Measurements from ENCODE around the gene GPR31. TPM values are rescaled to one million over a fixed set of nuclear protein-coding genes. Genes with fewer than 3 reads are reported as not detected.
"Not testable (repeated sequence)": the region's sequence is repeated elsewhere in the genome, so short reads cannot be mapped to it uniquely, and the experiment has no call there.

GPR31 gene
- polyA plus RNA-seq, 1 of the 3 experiments (the other 2 are of a cell fraction), result not detected

- H3K79me2 ChIP-seq (ENCODE audit: insufficient read depth); CTCF ChIA-PET; DNase-seq: not testable (repeated sequence)
Measured at GRCh38 chr6:167193515-167194125, 35.8 kb upstream of the GPR31 start.

GRCh38 chr6:167191043-167191583 is 33.3 kb upstream of the GPR31 start:
- H3K36me3 ChIP-seq (replicated peaks in 1 of 2; ENCODE audit: control insufficient read depth in 1 of 2, insufficient read depth in 2 of 2, low read length in 1 of 2); H3K9ac ChIP-seq; DNase-seq; H3K4me3 ChIP-seq (ENCODE audit: low read depth in 2 of 2, low read length in 1 of 2); H3K9me2 ChIP-seq; POLR2A ChIA-PET; H3K79me2 ChIP-seq (ENCODE audit: insufficient read depth); H2AFZ ChIP-seq (ENCODE audit: low read depth); H3K4me2 ChIP-seq; H3K9me3 ChIP-seq; CTCF ChIA-PET; H3K27me3 ChIP-seq (ENCODE audit: insufficient read depth); H3F3A ChIP-seq (replicated peaks; ENCODE audit: insufficient read depth); H4K20me1 ChIP-seq (ENCODE audit: insufficient read depth); H3K27ac ChIP-seq (ENCODE audit: low read depth in 2 of 2, low read length in 1 of 2); H3K4me1 ChIP-seq (ENCODE audit: control insufficient read depth in 1 of 2, insufficient read depth in 2 of 2, low read depth in 1 of 2, low read length in 1 of 2): not testable (repeated sequence)
- WGBS (ENCODE audit: low lambda C conversion rate), result 69% methylated on average over 8 of the region's 8 CpGs

More at GRCh38 chr6:167193515-167194125, 35.8 kb upstream of the GPR31 start:
- WGBS (ENCODE audit: low lambda C conversion rate), result 65% methylated on average over 6 of the region's 6 CpGs
- H2AFZ ChIP-seq (ENCODE audit: low read depth); H3K4me3 ChIP-seq (ENCODE audit: low read depth in 2 of 2, low read length in 1 of 2); H3K4me2 ChIP-seq; H3K27ac ChIP-seq (ENCODE audit: low read depth in 2 of 2, low read length in 1 of 2); POLR2A ChIA-PET; H3K9me2 ChIP-seq; H3K27me3 ChIP-seq (ENCODE audit: insufficient read depth); H3F3A ChIP-seq (replicated peaks; ENCODE audit: insufficient read depth); H3K36me3 ChIP-seq (replicated peaks in 1 of 2; ENCODE audit: control insufficient read depth in 1 of 2, insufficient read depth in 2 of 2, low read length in 1 of 2); H3K9ac ChIP-seq; H3K4me1 ChIP-seq (ENCODE audit: control insufficient read depth in 1 of 2, insufficient read depth in 2 of 2, low read depth in 1 of 2, low read length in 1 of 2); H4K20me1 ChIP-seq (ENCODE audit: insufficient read depth); H3K9me3 ChIP-seq: not testable (repeated sequence)

- DNase-seq; H3F3A ChIP-seq (replicated peaks; ENCODE audit: insufficient read depth); H3K79me2 ChIP-seq (ENCODE audit: insufficient read depth); H3K4me2 ChIP-seq; H3K9me2 ChIP-seq; H3K27ac ChIP-seq (ENCODE audit: low read depth in 2 of 2, low read length in 1 of 2); H3K4me3 ChIP-seq (ENCODE audit: low read depth in 2 of 2, low read length in 1 of 2); CTCF ChIA-PET; H3K9me3 ChIP-seq; H4K20me1 ChIP-seq (ENCODE audit: insufficient read depth); H3K36me3 ChIP-seq (replicated peaks in 1 of 2; ENCODE audit: control insufficient read depth in 1 of 2, insufficient read depth in 2 of 2, low read length in 1 of 2); POLR2A ChIA-PET; H3K9ac ChIP-seq; H3K27me3 ChIP-seq (ENCODE audit: insufficient read depth); H2AFZ ChIP-seq (ENCODE audit: low read depth); H3K4me1 ChIP-seq (ENCODE audit: control insufficient read depth in 1 of 2, insufficient read depth in 2 of 2, low read depth in 1 of 2, low read length in 1 of 2): not testable (repeated sequence)
- 67% methylated on average over 8 of the region's 9 CpGs for WGBS (ENCODE audit: low lambda C conversion rate)
Measured at GRCh38 chr6:167187275-167187674, 29.5 kb upstream of the GPR31 start.

- H4K20me1 ChIP-seq (ENCODE audit: insufficient read depth); CTCF ChIA-PET; DNase-seq; H3K79me2 ChIP-seq (ENCODE audit: insufficient read depth); H3K9me3 ChIP-seq; H3K4me2 ChIP-seq; H3K9ac ChIP-seq; H3K4me1 ChIP-seq (ENCODE audit: control insufficient read depth in 1 of 2, insufficient read depth in 2 of 2, low read depth in 1 of 2, low read length in 1 of 2); H2AFZ ChIP-seq (ENCODE audit: low read depth); POLR2A ChIA-PET; H3K27me3 ChIP-seq (ENCODE audit: insufficient read depth); H3K9me2 ChIP-seq; H3K4me3 ChIP-seq (ENCODE audit: low read depth in 2 of 2, low read length in 1 of 2); H3F3A ChIP-seq (replicated peaks; ENCODE audit: insufficient read depth); H3K27ac ChIP-seq (ENCODE audit: low read depth in 2 of 2, low read length in 1 of 2); H3K36me3 ChIP-seq (replicated peaks in 1 of 2; ENCODE audit: control insufficient read depth in 1 of 2, insufficient read depth in 2 of 2, low read length in 1 of 2): not testable (repeated sequence)
- 38% methylated on average over 1 of the region's 3 CpGs for WGBS (ENCODE audit: low lambda C conversion rate)
Measured at GRCh38 chr6:167185101-167185500, 27.3 kb upstream of the GPR31 start.

Data from SK-N-SH (cell line).